OCI-LY7 (cell line): Measurements from ENCODE around the gene DGAT2.

Source experiments
- EZH2phosphoT487 ChIP-seq: fragments of 200-600 bp; sonication (generic); IDR thresholded peaks from 2 replicates; pipeline ENCODE4 v1.6.1; 2018; ENCODE audit warnings: low read depth, borderline replicate concordance, mild to moderate bottlenecking, mixed run types, antibody characterized with exemption, low read length, moderate library complexity, mixed read lengths
- TF ChIP-seq, protein P1 (sequence below): fragments of 200-600 bp; sonication (generic); conservative IDR thresholded peaks from 2 replicates; pipeline ENCODE4 v1.5.1; 2014; ENCODE audit warnings: mild to moderate bottlenecking, antibody characterized with exemption, low read length, moderate library complexity, mixed read lengths

DNA sequence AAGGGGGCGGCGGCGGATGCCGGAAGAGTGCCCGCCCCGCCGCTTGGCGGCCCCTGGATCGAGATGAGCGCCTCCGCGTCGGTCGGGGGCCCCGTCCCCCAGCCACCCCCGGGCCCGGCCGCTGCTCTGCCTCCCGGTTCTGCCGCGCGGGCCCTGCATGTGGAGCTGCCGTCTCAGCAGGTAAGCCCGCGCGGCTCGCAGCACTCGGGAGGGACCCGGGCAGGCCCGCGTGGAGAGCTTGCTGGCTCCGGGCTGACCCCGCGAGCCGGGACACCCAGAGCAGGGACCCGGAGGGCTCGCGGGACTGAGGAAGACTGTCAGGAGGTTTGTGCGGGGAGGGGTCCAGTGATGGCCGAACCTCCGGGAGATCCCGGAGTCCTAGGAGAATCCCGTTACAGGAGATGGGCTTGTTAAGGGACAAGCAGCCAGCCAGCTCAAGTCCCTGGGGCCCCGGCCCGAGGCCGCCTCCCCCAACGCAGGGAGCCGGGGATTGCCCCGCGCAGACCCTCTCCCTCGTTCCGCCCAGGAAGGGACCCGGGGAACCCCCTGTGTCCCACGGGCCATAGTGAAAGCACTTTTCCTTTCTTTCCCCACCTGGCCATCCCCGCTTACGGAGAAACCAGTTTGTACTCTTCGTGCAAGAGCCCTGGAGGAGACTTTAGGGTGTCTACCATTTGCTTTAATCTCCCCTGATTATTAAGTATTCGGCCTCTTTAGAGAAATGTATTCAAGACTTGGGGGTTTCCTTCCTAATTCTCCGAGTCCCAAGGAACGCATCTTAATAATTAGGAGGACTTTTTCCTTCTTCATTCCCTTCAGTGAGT is 47.0 kb downstream of the DGAT2 start:
- TF ChIP-seq, protein P1, sequence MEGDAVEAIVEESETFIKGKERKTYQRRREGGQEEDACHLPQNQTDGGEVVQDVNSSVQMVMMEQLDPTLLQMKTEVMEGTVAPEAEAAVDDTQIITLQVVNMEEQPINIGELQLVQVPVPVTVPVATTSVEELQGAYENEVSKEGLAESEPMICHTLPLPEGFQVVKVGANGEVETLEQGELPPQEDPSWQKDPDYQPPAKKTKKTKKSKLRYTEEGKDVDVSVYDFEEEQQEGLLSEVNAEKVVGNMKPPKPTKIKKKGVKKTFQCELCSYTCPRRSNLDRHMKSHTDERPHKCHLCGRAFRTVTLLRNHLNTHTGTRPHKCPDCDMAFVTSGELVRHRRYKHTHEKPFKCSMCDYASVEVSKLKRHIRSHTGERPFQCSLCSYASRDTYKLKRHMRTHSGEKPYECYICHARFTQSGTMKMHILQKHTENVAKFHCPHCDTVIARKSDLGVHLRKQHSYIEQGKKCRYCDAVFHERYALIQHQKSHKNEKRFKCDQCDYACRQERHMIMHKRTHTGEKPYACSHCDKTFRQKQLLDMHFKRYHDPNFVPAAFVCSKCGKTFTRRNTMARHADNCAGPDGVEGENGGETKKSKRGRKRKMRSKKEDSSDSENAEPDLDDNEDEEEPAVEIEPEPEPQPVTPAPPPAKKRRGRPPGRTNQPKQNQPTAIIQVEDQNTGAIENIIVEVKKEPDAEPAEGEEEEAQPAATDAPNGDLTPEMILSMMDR, result 0 out of 2 replicates have a peak, but pooled peaks have one; percentile 9
- TF ChIP-seq EZH2phosphoT487, result no peak
